HFF-Myc (cell line): ENCODE results near the gene GRAMD1B.

ENCODE experiments used
- DNase-seq: peaks from one replicate; pipeline ENCODE4 v3.0.0-alpha.2; 2011; ENCODE audit warnings: low read depth; ENCODE audit errors: extremely low read depth
- H3K4me3 ChIP-seq: replicated peaks from 2 replicates; pipeline ENCODE4 v1.5.1; 2011; ENCODE audit warnings: low read depth, mild to moderate bottlenecking, control low read depth, low read length
- TF ChIP-seq, protein P1 (sequence below): IDR thresholded peaks from 2 replicates; pipeline ENCODE4 v1.5.1; 2012; ENCODE audit warnings: mild to moderate bottlenecking, low read depth, low read length, control low read depth; ENCODE audit errors: missing control alignments

GRAMD1B gene

GRCh38 chr11:123628936-123629683 is 199.0 kb downstream of the GRAMD1B start:
- no peak overlapping the region for H3K4me3 ChIP-seq
- DNase-seq = no peak
- TF ChIP-seq, protein P1, sequence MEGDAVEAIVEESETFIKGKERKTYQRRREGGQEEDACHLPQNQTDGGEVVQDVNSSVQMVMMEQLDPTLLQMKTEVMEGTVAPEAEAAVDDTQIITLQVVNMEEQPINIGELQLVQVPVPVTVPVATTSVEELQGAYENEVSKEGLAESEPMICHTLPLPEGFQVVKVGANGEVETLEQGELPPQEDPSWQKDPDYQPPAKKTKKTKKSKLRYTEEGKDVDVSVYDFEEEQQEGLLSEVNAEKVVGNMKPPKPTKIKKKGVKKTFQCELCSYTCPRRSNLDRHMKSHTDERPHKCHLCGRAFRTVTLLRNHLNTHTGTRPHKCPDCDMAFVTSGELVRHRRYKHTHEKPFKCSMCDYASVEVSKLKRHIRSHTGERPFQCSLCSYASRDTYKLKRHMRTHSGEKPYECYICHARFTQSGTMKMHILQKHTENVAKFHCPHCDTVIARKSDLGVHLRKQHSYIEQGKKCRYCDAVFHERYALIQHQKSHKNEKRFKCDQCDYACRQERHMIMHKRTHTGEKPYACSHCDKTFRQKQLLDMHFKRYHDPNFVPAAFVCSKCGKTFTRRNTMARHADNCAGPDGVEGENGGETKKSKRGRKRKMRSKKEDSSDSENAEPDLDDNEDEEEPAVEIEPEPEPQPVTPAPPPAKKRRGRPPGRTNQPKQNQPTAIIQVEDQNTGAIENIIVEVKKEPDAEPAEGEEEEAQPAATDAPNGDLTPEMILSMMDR = no peak

- DNase-seq = no peak
- no peak overlapping the region for H3K4me3 ChIP-seq
- TF ChIP-seq, protein P1 = no peak
Measured at GRCh38 chr11:123630126-123630608, 200.1 kb downstream of the GRAMD1B start.

DNA sequence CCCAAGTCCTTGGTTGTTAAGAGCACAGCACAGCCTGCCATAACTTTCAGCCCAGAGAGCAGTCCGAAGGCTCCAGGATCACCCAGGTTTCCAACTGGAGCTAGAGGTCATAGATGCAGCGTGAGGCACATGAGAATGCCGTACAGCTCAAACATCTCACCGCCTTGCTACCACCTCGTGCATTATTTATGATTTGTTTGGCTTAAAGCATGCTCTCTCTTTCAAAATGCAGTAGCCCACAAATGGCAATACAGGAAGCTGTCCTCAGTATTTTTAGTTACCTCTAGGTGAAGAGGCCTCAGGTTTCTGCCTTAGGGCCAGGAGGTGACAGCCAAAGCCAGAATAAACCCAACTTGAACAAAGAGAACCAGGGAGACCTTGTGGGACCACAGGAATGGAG is 210.0 kb downstream of the GRAMD1B start:
- DNase-seq = no peak
- TF ChIP-seq, protein P1 = no peak
- H3K4me3 ChIP-seq = no peak overlapping the region

- TF ChIP-seq, protein P1 = peak; percentile 87
- no peak overlapping the region for H3K4me3 ChIP-seq
- DNase-seq = no peak
Measured at GRCh38 chr11:123640677-123641494, 210.8 kb downstream of the GRAMD1B start.

GRCh38 chr11:123641495-123641840 is 211.4 kb downstream of the GRAMD1B start:
- no peak overlapping the region for H3K4me3 ChIP-seq
- no peak for DNase-seq
- TF ChIP-seq, protein P1 = no peak

DNA sequence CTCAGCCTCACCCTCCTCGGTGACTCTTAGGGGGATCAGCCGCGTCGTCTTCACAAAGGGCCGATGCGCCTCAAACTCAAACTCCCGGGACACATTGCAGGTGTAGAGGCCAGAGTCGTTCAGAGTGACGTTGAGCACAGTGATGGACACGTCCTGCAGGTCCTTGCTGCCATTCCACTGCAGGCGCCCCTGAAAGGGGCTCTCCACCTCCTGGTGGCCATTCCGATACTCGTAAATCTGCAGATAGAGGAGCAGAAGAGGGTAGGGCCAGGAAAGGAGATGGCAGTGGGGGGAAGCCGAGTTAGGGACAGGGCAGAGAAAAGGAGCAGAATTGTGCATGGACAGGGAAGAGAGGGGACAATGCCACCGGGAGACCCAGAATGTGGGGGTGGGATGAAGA is 212.4 kb downstream of the GRAMD1B start:
- H3K4me3 ChIP-seq = no peak overlapping the region
- TF ChIP-seq, protein P1 = no peak
- no peak for DNase-seq
